Effector memory CD4-positive, alpha-beta T cell (primary cell): Measurements from ENCODE around the gene PCDHA8.
"Not testable (repeated sequence)": the region's sequence is repeated elsewhere in the genome, so short reads cannot be mapped to it uniquely, and the experiment has no call there.

Source experiments
- DNase-seq, 3 donors: peaks; one replicate each; pipeline ENCODE4 v3.0.0-alpha.2; 2020
- H3K27ac ChIP-seq: 2 replicates; pipeline ENCODE4 v1.7.0; 2013; ENCODE audit warnings: mild to moderate bottlenecking, low read length, moderate library complexity; ENCODE audit not compliant: insufficient read depth, poor library complexity, severe bottlenecking
- H3K27me3 ChIP-seq: replicated peaks from 2 replicates; pipeline ENCODE4 v1.7.0; 2013; ENCODE audit warnings: mild to moderate bottlenecking, low read length; ENCODE audit not compliant: insufficient read depth, control insufficient read depth, poor library complexity, severe bottlenecking
- H3K36me3 ChIP-seq: 2 replicates; pipeline ENCODE4 v1.7.0; 2013; ENCODE audit warnings: mild to moderate bottlenecking, low read length, moderate library complexity; ENCODE audit not compliant: control insufficient read depth, insufficient read depth
- H3K4me1 ChIP-seq: 2 replicates; pipeline ENCODE4 v1.7.0; 2013; ENCODE audit warnings: low read length, mild to moderate bottlenecking; ENCODE audit not compliant: control insufficient read depth, insufficient read depth, poor library complexity, severe bottlenecking
- H3K4me3 ChIP-seq: 2 replicates; pipeline ENCODE4 v1.7.0; 2013; ENCODE audit warnings: low read length, low read depth, mild to moderate bottlenecking; ENCODE audit not compliant: insufficient read depth, poor library complexity, severe bottlenecking
- H3K9me3 ChIP-seq: 2 replicates; pipeline ENCODE4 v1.7.0; 2013; ENCODE audit warnings: mild to moderate bottlenecking, low read length, moderate library complexity; ENCODE audit not compliant: control insufficient read depth
- total RNA-seq, 3 donors: gene quantifications; one replicate each; lab custom pipeline; 2026; lab: John Stamatoyannopoulos, UW

PCDHA8 gene
- 0 reads per million in 3 donors for total RNA-seq

GRCh38 chr5:140840978-140841962, at the start of gene PCDHA8:
PCDHA8 (plus strand) TSS chr5:140841187; CDS start chr5:140841322, 135 bp downstream.
- Histone ChIP-seq H3K27ac (no peak within 1 kb of the TSS), H3K4me1 (no peaks in the 10 kb centered on the region), H3K36me3 (no peaks in the 10 kb centered on the region), H3K4me3 (no peak within 1 kb of the TSS), H3K27me3 (no peaks in the 10 kb centered on the region), H3K9me3 (no peaks in the 10 kb centered on the region)
- DNase-seq, result no peak

- DNase-seq, result no peak
- Histone ChIP-seq H3K27ac (no peak within 1 kb of the TSS), H3K4me1 (no peaks in the 10 kb centered on the region), H3K36me3 (no peaks in the 10 kb centered on the region), H3K27me3 (no peaks in the 10 kb centered on the region), H3K4me3 (no peak within 1 kb of the TSS), H3K9me3 (peaks cover 7% of the 10 kb centered on the region)
Measured at GRCh38 chr5:140794595-140795258, 46.3 kb upstream of the PCDHA8 start, which contains the start of gene PCDHA2. PCDHA2 (plus strand) TSS chr5:140794852.

GRCh38 chr5:140795259-140795641, 45.7 kb upstream of the PCDHA8 start:
- no peaks in the 10 kb centered on the region for H3K4me1 ChIP-seq
- no peaks in the 10 kb centered on the region for H3K36me3 ChIP-seq
- no peak for DNase-seq
- H3K4me3 ChIP-seq, result no peak overlapping the region
- H3K27me3 ChIP-seq, result no peaks in the 10 kb centered on the region
- peaks cover 7% of the 10 kb centered on the region for H3K9me3 ChIP-seq
- no peak overlapping the region for H3K27ac ChIP-seq

GRCh38 chr5:140796072-140796717, 44.8 kb upstream of the PCDHA8 start:
- H3K36me3 ChIP-seq, H3K27me3 ChIP-seq, H3K4me1 ChIP-seq, DNase-seq, H3K4me3 ChIP-seq, H3K27ac ChIP-seq, H3K9me3 ChIP-seq: not testable (repeated sequence)

GRCh38 chr5:140796718-140797095, 44.3 kb upstream of the PCDHA8 start:
- no peak overlapping the region for H3K4me3 ChIP-seq
- no peaks in the 10 kb centered on the region for H3K27me3 ChIP-seq
- H3K9me3 ChIP-seq, result peaks cover 15% of the 10 kb centered on the region
- no peak for DNase-seq
- H3K4me1 ChIP-seq, result no peaks in the 10 kb centered on the region
- no peak overlapping the region for H3K27ac ChIP-seq
- H3K36me3 ChIP-seq, result no peaks in the 10 kb centered on the region

- DNase-seq, result no peak
- H3K9me3 ChIP-seq, result peaks cover 10% of the 10 kb centered on the region
- no peaks in the 10 kb centered on the region for H3K4me1 ChIP-seq
- no peak within 1 kb of the TSS for H3K4me3 ChIP-seq
- H3K36me3 ChIP-seq, result no peaks in the 10 kb centered on the region
- H3K27ac ChIP-seq, result no peak within 1 kb of the TSS
- peaks cover 5% of the 10 kb centered on the region for H3K27me3 ChIP-seq
Measured at GRCh38 chr5:140800816-140801493, 40.0 kb upstream of the PCDHA8 start, which contains the start of gene PCDHA3. PCDHA3 (plus strand) TSS chr5:140801057.

DNA sequence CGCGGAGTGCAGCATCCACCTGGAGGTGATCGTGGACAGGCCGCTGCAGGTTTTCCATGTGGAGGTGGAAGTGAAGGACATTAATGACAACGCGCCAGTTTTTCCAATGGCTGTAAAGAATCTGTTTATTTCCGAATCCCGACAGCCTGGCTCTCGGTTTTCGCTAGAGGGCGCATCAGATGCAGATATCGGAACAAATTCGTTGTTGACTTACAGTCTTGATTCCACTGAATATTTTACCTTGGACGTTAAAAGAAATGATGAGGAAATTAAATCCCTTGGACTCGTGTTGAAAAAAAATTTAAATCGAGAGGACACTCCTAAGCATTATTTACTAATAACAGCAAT, 39.5 kb upstream of the PCDHA8 start:
- Histone ChIP-seq H3K27me3 (peaks cover 5% of the 10 kb centered on the region), H3K4me1 (no peaks in the 10 kb centered on the region), H3K9me3 (peaks cover 10% of the 10 kb centered on the region), H3K36me3 (no peaks in the 10 kb centered on the region), H3K27ac (no peak overlapping the region), H3K4me3 (no peak overlapping the region)
- DNase-seq, result no peak

- H3K9me3 ChIP-seq, result peaks cover 10% of the 10 kb centered on the region
- not testable (repeated sequence) for H3K36me3 ChIP-seq, H3K27ac ChIP-seq, H3K27me3 ChIP-seq, H3K4me1 ChIP-seq, H3K4me3 ChIP-seq, DNase-seq
Measured at GRCh38 chr5:140802381-140802780, 38.6 kb upstream of the PCDHA8 start.

DNA sequence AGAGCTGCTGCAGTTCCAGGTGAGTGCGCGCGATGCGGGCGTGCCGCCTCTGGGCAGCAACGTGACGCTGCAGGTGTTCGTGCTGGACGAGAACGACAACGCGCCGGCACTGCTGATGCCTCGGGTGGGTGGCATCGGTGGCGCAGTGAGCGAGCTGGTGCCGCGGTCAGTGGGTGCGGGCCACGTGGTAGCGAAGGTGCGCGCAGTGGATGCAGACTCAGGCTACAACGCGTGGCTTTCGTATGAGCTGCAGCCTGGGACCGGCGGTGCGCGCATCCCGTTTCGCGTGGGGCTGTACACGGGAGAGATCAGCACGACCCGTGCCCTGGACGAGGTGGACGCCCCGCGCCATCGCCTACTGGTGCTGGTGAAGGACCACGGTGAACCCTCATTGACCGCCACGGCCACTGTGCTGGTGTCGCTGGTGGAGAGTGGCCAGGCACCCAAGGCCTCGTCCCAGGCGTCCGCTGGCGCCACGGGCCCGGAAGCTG, 38.2 kb upstream of the PCDHA8 start:
- Histone ChIP-seq H3K9me3 (peaks cover 10% of the 10 kb centered on the region), H3K36me3 (no peaks in the 10 kb centered on the region), H3K27ac (no peak overlapping the region), H3K4me1 (no peaks in the 10 kb centered on the region), H3K27me3 (peaks cover 8% of the 10 kb centered on the region), H3K4me3 (no peak overlapping the region)
- DNase-seq, result no peak
